Measurements from ENCODE around the gene LEP.

DNA sequence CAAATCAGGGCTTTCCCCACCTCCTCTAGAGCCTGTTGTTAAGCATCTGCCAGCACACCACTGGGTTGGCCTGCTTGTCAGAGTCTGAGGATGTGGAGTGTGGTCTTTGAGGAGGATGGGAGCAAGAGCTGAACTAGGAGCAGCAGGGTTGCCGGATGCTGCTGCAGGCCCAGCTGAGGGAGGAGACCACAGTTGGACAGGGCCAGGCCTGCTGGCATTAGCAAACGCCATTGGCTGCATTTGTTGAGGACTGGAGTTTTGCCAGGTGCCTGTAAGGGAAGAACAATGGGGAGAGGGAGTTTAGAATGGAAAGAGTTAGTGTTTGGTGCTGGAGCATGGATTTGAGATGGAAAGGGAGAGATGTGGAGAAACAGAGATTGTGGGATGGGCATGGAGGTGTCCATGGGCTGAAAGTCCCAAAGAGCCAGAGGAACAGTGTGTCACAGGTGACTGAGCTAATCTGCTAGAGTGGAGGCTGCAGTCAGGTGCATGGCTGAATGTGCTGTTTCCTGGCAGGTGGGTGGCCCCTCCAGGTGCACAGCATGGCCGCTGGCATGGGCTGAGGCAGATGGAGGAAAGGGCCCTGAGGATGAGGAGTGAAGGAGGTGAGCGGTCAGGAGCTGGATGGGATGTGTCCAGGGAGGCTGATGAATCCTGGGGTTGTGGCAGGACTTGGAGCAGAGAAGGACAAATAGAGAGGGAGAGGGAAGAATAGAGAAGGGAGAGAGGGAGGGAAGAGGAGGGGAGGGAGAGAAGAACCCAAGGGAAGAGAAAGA, 40.7 kb downstream of the LEP start:
- TF ChIP-seq, protein P1, sequence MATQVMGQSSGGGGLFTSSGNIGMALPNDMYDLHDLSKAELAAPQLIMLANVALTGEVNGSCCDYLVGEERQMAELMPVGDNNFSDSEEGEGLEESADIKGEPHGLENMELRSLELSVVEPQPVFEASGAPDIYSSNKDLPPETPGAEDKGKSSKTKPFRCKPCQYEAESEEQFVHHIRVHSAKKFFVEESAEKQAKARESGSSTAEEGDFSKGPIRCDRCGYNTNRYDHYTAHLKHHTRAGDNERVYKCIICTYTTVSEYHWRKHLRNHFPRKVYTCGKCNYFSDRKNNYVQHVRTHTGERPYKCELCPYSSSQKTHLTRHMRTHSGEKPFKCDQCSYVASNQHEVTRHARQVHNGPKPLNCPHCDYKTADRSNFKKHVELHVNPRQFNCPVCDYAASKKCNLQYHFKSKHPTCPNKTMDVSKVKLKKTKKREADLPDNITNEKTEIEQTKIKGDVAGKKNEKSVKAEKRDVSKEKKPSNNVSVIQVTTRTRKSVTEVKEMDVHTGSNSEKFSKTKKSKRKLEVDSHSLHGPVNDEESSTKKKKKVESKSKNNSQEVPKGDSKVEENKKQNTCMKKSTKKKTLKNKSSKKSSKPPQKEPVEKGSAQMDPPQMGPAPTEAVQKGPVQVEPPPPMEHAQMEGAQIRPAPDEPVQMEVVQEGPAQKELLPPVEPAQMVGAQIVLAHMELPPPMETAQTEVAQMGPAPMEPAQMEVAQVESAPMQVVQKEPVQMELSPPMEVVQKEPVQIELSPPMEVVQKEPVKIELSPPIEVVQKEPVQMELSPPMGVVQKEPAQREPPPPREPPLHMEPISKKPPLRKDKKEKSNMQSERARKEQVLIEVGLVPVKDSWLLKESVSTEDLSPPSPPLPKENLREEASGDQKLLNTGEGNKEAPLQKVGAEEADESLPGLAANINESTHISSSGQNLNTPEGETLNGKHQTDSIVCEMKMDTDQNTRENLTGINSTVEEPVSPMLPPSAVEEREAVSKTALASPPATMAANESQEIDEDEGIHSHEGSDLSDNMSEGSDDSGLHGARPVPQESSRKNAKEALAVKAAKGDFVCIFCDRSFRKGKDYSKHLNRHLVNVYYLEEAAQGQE (IDR thresholded peaks at IDR 0.05) = no peak
- TF ChIP-seq, protein P2, sequence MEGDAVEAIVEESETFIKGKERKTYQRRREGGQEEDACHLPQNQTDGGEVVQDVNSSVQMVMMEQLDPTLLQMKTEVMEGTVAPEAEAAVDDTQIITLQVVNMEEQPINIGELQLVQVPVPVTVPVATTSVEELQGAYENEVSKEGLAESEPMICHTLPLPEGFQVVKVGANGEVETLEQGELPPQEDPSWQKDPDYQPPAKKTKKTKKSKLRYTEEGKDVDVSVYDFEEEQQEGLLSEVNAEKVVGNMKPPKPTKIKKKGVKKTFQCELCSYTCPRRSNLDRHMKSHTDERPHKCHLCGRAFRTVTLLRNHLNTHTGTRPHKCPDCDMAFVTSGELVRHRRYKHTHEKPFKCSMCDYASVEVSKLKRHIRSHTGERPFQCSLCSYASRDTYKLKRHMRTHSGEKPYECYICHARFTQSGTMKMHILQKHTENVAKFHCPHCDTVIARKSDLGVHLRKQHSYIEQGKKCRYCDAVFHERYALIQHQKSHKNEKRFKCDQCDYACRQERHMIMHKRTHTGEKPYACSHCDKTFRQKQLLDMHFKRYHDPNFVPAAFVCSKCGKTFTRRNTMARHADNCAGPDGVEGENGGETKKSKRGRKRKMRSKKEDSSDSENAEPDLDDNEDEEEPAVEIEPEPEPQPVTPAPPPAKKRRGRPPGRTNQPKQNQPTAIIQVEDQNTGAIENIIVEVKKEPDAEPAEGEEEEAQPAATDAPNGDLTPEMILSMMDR (IDR thresholded peaks at IDR 0.05; ENCODE audit: low read depth, low read length, missing input control) = no peak
- TF ChIP-seq JUND (IDR thresholded peaks at IDR 0.05) (no peak), EGR1 (IDR thresholded peaks at IDR 0.05; ENCODE audit: low read depth in 2 of 2) (no peak), RAD21 (IDR thresholded peaks at IDR 0.05) (no peak), TAF1 (conservative IDR thresholded peaks at IDR 0.05) (no peak), GABPA (IDR thresholded peaks at IDR 0.05 in 1 of 2, conservative IDR thresholded peaks at IDR 0.05 in 1 of 2) (no peak)
- TF ChIP-seq, protein P3, sequence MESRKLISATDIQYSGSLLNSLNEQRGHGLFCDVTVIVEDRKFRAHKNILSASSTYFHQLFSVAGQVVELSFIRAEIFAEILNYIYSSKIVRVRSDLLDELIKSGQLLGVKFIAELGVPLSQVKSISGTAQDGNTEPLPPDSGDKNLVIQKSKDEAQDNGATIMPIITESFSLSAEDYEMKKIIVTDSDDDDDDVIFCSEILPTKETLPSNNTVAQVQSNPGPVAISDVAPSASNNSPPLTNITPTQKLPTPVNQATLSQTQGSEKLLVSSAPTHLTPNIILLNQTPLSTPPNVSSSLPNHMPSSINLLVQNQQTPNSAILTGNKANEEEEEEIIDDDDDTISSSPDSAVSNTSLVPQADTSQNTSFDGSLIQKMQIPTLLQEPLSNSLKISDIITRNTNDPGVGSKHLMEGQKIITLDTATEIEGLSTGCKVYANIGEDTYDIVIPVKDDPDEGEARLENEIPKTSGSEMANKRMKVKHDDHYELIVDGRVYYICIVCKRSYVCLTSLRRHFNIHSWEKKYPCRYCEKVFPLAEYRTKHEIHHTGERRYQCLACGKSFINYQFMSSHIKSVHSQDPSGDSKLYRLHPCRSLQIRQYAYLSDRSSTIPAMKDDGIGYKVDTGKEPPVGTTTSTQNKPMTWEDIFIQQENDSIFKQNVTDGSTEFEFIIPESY (IDR thresholded peaks at IDR 0.05) = no peak
- TF ChIP-seq, protein P4, sequence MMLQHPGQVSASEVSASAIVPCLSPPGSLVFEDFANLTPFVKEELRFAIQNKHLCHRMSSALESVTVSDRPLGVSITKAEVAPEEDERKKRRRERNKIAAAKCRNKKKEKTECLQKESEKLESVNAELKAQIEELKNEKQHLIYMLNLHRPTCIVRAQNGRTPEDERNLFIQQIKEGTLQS (IDR thresholded peaks at IDR 0.05) = no peak

Measured in liver (tissue), 3 donors.